ENCODE measurements around the gene EPS15.

GRCh38 chr1:51506537-51506936, 12.5 kb downstream of the EPS15 start:
- TF ChIP-seq MAFK (IDR thresholded peaks at IDR 0.05; ENCODE audit: low read depth, low read length) (no peak), GABPA (IDR thresholded peaks at IDR 0.05; ENCODE audit: borderline replicate concordance, insufficient read depth, low read length) (no peak), CTCF (IDR thresholded peaks at IDR 0.05; ENCODE audit: control extremely low read depth in 1 of 3, insufficient read depth in 1 of 3, low read depth in 1 of 3, low read length in 3 of 3) (no peak), TAF1 (IDR thresholded peaks at IDR 0.05; ENCODE audit: low read depth, low read length) (no peak), RAD21 (IDR thresholded peaks at IDR 0.05 in 1 of 2, conservative IDR thresholded peaks at IDR 0.05 in 1 of 2; ENCODE audit: low read depth in 2 of 2, low read length in 2 of 2) (no peak), FOSL1 (IDR thresholded peaks at IDR 0.05; ENCODE audit: insufficient read depth, low read depth, low read length) (no peak), TBP (IDR thresholded peaks at IDR 0.05; ENCODE audit: low read depth, low read length) (no peak), POLR2A (IDR thresholded peaks at IDR 0.05; ENCODE audit: control extremely low read depth in 1 of 2, low read depth in 2 of 2, low read length in 2 of 2) (no peak), POLR2AphosphoS5 (IDR thresholded peaks at IDR 0.05; ENCODE audit: low read depth, low read length) (no peak), SP1 (IDR thresholded peaks at IDR 0.05; ENCODE audit: low read depth, low read length) (no peak), POU5F1 (IDR thresholded peaks at IDR 0.05; ENCODE audit: low read depth, low read length) (no peak), RBBP5 (IDR thresholded peaks at IDR 0.05; ENCODE audit: borderline replicate concordance, low read depth, low read length) (no peak), SRF (IDR thresholded peaks at IDR 0.05; ENCODE audit: low read depth, low read length) (no peak), EZH2 (IDR thresholded peaks at IDR 0.05; ENCODE audit: low read depth, low read length, severe bottlenecking) (no peak)

All from H1 (cell line).